SU-DHL-6 (cell line): ENCODE measurements around the gene MCM5.

Experiments
- EZH2phosphoT487 ChIP-seq: fragments of 200-600 bp; sonication (generic), shearing (Covaris generic); conservative IDR thresholded peaks from 2 replicates; pipeline ENCODE4 v1.6.1; 2018; ENCODE audit warnings: mild to moderate bottlenecking, antibody characterized with exemption, low read length, moderate library complexity, mixed read lengths
- TF ChIP-seq, protein P1 (sequence below): fragments of 200-600 bp; sonication (generic); IDR thresholded peaks from one replicate; pipeline ENCODE4 v1.5.1; 2017; ENCODE audit warnings: antibody characterized with exemption, mild to moderate bottlenecking, low read length, moderate library complexity; ENCODE audit not compliant: insufficient read depth, poor library complexity, severe bottlenecking

DNA sequence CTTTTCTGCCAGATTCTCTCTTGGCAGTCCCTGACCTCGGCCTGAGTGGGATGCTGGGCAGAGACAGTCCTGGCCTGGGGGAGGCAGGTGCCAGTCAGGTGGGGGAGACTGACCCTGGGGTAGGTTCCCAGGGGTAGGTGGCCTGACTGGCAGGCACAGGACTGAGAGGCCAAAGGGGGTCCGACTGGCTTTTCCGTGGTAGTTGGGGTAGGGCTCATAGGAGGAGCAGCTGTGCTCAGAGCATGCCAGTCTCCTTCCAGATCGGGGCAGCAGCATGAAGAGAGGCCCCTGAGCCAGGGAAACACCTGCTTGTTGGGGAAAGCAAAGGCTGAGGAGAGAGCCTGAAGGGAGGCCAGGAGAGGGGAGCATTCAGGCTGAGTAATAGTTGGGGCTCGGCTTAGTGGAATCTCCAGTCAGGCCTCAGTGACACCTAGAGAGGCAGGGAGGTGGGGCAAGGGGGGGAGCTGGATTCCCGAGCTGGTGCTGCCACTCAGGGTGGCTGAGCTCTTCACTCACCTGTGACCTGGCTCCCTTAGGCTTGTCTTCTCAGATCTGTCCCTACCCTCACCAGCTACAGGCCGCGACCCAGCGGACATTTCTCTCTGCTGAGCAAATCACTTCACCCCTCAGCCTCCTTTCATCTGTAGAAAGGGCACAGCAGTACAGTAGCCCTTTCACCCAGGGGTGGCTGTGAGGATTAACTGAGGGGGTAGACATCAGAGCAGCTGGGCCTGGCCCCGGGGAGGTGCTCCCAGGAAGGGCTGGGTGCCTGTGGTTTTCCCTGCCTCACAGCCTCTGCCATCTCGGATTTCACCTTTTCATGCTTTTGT lies 26.2 kb downstream of the MCM5 start:
- TF ChIP-seq, protein P1, sequence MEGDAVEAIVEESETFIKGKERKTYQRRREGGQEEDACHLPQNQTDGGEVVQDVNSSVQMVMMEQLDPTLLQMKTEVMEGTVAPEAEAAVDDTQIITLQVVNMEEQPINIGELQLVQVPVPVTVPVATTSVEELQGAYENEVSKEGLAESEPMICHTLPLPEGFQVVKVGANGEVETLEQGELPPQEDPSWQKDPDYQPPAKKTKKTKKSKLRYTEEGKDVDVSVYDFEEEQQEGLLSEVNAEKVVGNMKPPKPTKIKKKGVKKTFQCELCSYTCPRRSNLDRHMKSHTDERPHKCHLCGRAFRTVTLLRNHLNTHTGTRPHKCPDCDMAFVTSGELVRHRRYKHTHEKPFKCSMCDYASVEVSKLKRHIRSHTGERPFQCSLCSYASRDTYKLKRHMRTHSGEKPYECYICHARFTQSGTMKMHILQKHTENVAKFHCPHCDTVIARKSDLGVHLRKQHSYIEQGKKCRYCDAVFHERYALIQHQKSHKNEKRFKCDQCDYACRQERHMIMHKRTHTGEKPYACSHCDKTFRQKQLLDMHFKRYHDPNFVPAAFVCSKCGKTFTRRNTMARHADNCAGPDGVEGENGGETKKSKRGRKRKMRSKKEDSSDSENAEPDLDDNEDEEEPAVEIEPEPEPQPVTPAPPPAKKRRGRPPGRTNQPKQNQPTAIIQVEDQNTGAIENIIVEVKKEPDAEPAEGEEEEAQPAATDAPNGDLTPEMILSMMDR, result no peak
- TF ChIP-seq EZH2phosphoT487, result no peak
